Renal cortical epithelial cell (primary cell): ENCODE results near the gene APOL6. TPM values are rescaled to one million over a fixed set of nuclear protein-coding genes. Genes with fewer than 3 reads are reported as not detected.
"Not testable (repeated sequence)": the region's sequence is repeated elsewhere in the genome, so short reads cannot be mapped to it uniquely, and the experiment has no call there.

Source experiments
- DNase-seq: peaks from one replicate; pipeline ENCODE4 v3.0.0-alpha.2; 2011; ENCODE audit warnings: low read depth
- total RNA-seq: library from RNA; depleted of rRNA; stranded (reverse); fragments of >200 nt; gene quantifications from 2 replicates; pipeline ENCODE4 v1.2.3, GENCODE V29; 2014

Gene APOL6
- total RNA-seq, 1 donor from 2014 or later, result 22.1 TPM

DNA sequence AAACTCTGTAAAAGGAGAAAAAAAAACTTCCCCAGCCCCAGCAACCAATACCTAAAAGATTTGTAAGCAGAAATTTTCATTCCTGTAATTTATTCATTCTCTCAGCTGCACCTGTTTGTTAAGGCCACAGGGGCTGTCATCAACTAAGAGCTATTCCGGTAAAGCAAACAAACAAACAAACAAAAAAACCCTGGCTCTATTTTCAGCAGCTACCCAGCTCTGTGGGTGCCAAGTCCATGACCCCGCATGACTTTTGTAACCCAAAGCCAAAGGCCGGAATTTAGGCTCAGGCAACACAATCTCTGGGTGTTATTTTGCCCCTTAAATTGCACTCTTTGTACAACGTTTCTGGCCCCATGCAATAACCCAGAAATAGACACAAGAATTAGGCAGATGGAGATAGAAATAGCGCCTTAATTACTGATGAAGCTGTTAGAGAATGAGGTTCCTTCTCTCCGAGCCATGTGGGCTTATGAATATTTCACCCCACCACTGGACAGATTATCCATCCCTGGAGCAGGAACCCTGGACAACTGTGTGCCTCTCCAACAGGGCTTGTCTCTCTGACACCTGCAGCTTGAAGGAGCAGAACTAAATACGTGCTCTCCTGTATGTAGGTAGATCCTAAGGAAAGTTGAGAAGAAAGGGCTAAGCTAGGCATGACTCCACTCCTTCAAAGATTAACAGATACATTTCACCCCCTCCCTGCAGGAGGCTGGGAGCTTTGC, 29.4 kb downstream of the APOL6 start:
- DNase-seq, result no peak

DNA sequence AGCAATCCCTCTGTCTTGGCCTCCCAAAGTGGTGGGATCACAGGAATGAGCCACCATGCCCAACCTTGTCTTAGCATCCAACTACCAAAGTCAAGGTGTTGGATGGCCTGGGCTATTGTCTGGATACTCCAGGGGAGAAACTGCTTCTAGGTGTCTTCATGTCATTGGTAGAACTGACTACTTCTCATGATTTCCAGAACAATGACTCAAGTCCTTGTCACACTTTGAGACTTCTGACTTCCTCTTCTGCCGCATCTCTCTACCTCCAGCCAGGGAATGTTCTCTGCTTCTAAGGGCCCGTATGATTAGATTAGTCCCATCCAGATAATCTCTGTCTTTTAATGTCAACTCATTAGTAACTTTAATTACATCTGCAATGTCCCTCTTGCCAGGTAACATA, 30.6 kb downstream of the APOL6 start:
- no peak for DNase-seq

DNA sequence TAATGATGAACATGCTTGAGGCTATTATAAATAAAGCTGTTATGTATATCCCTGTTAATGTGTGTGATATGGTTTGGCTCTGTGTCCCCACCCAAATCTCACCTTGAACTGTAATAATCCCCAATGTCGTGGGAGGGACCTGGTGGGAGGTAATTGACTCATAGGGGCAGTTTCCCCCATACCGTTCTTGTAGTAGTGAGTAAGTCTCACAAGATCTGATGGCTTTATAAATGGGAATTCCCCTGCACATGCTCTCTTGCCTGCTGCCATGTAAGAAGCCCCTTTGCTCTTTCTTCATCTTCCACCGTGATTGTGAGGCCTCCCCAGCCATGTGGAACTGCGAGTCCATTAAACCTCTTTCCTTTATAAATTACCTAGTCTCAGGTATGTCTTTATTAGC, 31.2 kb downstream of the APOL6 start:
- peak; percentile 67 for DNase-seq

DNA sequence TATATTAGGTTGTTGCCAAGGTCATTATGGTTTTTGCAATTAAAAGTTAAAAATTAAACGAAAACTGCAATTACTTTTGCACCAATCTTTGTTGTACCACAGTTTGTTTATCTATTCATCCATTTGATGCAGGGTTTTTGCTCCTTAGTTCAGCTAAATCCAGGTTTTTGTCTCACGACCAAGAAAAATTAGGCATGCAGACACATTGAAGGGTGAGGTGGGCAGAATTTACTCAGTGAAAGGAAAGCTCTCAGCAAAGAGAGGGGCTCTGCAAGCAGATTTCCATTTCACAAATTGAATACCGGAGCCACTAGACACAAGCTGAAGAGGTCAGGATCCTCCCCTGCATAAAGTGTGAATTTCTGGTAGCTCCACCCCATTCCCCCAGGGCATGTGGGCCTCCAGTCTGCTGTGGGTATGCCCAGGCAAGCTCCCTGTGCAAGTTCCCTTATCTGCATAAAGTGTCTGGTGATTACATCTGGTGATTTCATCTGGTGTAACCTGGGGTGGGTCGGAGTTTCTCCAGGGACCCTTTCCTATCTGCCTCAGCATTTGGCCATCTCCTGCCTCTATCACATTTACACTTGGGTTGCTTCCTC, 33.3 kb downstream of the APOL6 start:
- DNase-seq, result no peak

DNA sequence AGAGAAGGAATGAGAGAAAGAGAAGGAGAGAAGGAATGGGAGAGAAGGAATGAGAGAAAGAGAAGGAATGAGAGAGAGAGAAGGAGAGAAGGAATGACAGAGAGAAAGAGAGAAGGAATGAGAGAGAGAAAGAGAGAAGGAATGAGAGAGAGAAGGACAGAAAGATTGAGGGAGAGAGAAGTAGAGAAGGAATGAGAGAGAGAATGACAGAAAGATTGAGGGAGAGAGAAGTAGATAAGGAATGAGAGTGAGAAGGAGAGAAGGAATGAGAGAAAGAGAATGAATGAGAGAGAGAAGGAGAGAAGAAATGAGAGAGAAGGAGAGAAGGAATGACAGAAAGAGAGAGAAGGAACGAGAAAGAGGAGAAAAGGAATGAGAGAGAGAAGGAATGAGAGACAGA, 35.3 kb downstream of the APOL6 start:
- DNase-seq, result no peak

DNA sequence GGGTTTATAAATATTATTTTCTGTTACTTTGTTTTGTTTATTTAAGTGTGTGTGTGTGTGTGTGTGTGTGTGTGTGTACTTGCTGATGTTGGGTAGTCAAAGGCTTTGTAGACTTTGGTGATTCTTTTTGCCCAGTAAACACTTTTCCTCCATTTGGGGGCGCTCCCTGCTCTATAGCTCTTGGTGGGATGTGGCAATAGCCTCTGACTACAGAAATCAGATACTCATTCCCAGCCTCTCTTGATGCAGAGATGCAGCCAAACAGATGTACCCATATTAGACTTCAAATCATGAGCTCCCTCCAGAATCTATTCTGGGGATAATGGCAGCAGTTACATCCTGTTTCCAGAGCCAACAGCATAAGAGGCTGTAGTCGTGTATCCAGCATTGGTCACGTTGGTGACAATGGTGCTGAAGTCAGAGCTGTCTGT, 36.0 kb downstream of the APOL6 start:
- no peak for DNase-seq

DNA sequence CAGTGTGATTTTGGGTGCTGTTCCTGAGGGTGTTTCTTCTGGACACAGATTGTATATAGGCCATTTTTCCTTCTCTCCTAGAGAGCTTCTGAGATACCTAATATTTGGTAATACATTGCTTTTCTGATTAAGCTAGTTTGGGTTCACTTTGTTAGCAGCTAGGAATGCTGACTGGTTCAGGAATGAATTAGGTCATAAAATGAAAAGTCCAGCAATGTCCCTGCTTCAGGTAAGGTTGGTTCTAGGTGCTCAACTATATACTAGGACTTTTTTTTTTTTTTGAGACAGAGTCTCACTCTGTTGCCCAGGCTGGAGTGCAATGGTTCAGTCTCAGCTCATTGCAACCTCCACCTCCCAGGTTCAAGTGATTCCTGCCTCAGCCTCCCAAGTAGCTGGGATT, 36.5 kb downstream of the APOL6 start:
- no peak for DNase-seq

DNA sequence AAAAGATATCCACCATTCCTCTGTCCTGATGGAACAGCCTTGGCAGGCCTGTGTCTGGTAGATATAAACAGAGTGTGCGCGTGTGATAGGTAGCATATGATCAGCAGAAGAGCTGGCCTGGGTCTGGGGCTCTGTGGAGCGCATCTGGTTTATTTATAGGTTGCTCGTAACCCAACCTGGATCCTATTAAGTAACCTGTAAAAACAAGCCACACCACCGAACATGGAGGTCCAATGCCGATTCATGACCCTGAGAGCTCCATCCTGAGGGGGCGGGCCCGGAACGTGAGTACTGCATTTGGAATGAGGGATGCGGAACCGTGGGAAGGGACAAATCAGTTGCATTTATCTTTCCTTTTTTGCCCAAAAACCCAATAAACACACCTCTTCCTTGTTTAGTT, 37.5 kb downstream of the APOL6 start:
- DNase-seq, result no peak

DNA sequence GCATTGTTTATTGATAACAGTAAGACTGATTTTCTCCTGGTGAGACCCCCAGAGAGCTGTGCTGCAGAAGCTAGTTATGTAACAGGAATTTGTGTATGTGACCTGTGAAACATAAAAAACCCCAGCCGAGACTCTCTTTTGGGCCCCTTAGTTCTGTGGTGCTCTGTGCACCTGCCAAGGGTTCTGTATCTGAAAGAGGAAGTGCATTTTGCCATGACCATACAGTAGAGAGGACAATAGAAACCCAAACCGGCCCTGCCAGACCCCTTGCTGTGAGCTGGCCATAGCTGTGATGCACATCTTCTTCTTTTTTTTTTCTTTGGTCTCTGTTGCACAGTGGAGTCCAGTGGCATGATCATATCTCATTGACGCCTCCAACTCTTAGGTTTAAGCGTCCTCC, 38.1 kb downstream of the APOL6 start:
- DNase-seq, result no peak

DNA sequence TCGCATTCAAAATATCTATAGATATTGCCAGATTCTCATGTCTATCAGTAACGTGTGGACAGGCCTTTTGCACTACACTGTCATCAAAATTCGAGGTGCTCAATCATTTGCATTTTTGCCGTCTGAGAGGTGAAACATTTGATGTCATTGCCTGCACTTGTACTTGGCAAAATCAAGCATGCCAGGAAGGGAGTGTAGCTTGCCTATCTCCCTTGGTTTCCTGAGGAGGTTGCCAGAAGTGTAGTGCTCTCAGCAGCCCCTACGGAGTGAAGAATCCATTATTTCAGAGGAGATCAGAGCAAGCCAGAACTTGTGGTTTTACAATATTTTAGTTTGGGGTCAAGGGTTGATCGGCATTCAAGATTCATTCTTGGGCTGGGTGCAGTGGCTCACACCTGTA, 39.2 kb downstream of the APOL6 start:
- no peak for DNase-seq

DNA sequence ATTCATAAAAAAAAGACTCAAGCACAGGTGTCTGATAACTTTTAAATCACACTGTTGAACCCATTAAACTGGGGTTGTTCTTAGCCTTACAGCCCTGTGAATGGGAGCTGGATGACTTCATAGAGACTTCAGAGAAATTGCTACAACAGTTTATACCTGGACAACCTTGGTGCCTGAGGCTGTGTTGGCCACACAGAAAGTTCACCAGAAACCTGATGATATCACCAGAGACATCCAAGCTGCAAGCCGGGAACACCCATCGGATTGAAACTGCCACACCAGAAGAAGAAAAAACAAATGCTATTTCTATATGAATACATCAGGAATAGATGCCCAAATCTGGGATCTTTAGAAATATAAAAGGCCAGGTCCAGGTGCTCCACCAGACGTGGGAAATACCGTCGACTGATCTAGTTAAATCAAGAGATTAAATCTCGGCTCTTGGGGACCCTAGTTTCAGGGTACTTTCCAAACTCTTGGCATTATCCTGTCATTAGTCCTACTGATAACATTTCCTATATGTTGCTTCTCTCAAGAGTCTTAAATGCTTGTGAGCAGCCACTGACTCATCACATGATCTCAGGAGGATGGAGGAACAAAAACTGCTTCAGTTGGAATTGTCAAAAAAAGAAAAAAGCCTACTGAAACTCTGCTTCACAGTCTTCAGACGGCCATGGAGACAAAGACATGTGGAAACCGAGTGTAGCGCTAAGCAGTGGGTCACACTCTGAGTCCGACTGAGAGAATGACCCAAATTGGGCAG, 40.8 kb downstream of the APOL6 start:
- DNase-seq, result no peak

DNA sequence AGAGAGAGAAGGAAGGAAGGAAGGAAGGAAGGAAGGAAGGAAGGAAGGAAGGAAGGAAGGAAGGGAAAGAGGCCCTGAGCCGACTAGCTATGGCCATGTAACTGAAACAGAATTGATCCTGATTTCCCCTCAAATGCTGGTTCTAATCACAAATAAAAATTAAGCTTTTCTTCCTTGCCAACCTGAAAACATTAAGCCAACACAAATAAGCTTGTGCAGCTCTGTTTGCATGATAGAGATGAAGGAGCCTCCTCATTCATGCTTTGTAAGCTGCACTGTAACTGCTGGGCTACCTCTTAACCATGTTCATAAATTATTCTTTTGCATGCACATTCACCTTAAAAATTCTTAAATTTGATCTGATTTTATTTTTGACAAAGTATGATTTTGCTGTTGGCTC, 41.8 kb downstream of the APOL6 start:
- no peak for DNase-seq

DNA sequence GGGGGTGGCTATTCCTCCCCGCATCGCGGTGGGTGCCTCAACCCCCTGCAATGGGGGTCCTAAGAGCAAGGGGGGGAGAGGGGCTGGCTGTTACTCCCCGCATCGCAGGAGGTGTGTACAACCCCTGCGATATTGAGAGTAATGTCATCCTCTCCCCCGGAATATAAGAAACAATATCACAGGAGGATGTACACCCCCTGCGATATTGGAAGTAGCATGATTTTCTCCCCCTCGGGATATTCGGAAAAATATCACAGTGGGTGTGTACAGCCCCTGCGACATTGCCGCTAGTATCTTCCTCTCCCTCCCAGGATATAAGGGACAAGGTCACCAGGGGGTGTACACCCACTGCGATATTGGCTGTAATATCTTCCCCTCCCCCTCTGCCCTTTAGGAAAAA, 47.0 kb downstream of the APOL6 start:
- DNase-seq, result no peak

DNA sequence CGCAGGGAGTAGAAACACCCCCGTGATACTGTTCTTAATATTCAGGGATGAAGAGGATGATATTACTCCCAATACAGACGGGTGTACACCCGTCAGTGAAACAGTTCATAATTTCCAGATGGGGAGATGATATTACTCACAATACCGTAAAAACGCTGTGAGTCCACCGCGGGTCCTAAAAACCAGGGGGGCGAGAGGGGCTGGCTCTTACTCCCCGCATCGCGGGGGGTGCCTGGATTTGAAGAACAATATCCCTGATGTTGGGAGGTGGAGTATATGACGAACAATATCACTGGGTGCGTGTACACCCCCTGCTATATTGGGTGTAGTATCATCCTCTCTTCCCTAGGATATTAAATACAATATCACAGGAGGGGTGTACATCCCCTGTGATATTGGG, 48.9 kb downstream of the APOL6 start:
- no peak for DNase-seq

DNA sequence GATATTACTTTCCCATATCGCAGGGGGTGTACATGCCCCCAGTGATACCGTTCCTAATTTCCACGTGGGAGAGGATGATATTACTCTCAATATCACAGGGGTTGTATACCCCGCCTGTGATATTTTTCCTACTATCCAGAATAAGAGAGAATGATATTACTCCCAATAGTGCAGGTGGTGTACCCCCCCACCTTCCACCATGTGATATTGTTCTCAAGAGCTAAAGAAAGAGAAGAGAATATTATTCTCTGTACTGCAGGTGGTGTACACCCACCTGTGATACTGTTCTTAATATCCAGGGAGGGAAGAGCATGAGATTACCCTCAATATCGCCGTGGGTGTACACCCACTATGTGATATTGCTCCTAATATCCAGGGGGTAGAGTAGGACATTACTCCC, 51.6 kb downstream of the APOL6 start:
- DNase-seq, result not testable (repeated sequence)

DNA sequence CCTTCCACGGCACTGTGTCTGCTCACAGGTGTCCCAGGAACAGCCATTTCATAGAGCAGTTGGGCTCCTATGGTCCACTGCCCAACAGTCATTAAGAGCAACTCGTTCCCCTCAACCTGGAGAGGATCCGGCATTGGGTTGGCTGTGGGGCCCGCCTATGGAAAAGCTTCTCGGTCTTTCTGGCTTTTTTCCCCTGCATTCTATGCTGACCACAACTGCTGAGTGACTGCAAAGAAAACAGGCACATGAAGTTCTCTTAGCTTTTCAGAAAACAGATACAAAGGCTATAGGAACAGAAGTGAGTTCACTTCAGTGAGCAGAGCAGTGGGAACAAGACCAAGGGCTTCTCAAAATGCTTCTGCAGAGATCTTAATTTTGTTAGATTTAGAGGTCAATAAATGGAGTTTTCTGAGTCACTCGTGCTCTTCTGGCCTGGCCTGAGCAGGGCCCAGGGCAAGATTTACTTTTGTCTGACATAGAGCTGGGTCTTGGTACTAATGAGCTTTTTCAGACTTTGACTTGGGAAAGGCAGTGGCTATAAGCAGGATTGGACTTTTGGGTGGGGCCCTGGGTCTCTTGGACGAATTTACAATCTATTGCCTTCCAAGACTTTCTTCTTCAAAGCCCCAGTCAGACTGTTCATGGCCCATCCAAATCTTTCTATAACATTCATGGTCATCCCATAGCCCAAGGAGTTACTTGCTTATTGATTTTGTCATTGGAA, 55.8 kb downstream of the APOL6 start:
- no peak for DNase-seq

DNA sequence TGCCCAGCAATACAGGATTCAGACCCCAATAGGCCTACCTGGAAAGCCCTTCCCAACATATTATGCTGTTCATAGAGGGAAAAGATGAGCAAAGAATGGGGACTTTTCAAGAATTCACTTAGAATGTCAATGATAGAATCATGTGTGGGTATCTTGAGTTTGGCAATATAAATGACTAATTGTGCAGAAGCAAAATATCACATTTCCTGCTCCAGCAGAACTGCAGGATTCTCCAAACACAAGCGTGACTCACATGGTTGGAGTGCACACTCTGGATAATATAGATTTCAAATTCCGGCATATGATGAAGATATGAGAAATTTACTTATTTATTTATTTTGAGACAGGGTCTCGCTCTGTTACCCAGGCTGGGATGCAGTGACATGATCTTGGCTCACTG, 56.9 kb downstream of the APOL6 start:
- DNase-seq, result peak; percentile 15

DNA sequence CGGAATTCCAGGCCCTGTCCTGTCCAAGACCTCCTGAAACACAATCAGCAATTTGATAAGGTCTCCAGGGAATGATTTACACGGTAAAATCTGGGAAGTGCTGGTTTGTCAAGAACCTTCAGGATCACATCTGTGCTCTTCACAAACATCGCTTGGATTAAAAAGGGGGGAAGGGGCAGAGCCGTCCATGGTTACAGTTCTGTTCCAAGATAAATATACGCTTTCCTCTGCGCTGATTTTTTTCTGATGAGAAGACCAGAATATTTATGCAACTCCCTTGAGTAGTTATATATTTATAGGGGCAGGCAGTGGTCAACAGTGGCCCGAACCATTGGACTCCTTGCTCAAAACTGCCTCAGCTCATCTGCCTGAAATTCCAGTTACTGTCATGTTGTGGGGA, 60.2 kb downstream of the APOL6 start:
- no peak for DNase-seq

DNA sequence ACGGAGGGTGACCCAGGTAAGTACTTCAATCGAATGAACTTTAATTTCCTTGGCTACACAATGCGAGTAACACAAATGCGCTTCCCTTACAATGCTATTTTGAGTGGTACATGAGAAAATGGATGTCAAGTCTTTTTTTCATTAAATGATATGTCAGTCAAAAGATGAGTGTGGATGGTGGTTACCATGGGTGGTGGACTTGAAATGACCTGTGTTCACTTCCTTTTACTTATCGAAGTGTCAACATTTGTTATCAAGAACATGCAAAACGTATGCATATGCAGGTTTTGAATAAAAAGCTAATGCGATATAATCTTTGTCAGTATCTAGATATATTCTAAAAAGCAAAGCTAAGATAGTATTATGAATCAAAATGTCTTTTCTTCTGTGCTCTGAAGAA, 60.7 kb downstream of the APOL6 start:
- no peak for DNase-seq

DNA sequence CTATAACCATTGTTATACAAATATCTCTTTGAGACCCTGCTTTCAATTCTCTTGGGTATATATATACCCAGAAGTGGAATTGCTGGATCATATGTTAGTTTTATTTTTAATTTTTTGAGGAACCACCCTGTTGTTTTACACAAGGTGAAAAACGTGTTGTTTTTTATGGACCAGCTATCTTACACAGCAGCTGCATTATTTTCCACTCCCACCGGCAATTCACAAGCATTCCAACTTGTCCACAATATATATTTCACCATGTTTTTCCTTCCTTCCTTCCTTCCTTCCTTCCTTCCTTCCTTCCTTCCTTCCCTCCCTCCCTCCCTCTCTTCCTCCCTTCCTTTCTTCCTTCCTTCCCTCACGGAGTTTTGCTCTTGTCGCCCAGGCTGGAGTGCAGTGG, 63.1 kb downstream of the APOL6 start:
- no peak for DNase-seq

DNA sequence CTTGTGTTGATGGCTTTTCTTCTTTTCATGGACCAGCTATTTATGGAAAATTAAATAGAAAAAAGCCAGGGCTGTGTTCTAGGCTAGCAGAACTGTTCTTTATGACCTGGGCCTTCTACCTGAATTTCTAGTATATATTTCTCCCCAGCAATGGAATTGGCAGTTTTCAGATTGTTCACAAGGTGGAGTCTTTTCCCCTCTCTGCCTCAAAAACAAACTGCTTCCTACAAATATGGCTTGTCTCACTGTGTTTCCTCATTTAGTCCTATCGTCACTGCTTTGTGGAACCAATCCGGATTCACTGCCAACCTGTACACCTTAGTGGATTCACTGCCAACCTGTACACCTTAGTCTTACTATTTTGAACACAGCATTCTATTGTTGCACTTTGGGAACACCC, 64.4 kb downstream of the APOL6 start:
- no peak for DNase-seq

DNA sequence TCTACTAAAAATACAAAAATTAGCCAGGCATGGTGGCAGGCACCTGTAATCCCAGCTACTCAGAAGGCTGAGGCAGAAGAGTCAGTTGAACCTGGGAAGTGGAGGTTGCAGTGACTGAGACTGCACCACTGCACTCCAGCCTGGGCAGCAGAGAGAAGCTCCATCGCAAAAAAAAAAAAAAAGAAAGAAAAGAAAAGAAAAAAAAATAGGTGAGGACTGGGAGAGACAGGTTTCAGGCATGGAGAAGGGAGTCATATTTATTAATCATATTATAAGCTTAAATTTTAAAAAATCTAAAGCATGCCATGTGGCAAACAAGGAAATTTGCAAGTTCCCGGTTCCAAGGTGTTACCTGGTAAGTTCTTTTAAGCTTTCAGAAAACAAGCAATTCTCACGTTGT, 69.3 kb downstream of the APOL6 start, which contains the start of gene APOL5:
TSS of gene APOL5 (plus strand) at position 301 of the 400 bp plus-strand sequence. CDS start at position 301, 0 bp downstream.
- DNase-seq, result no peak
